NCI-H1694 (cell line): Measurements from ENCODE around the gene NCAM2.
A peak's percentile ranks its signal among the peaks of the same experiment; 100 is the strongest.
"Not testable (repeated sequence)": the region's sequence is repeated elsewhere in the genome, so short reads cannot be mapped to it uniquely, and the experiment has no call there.

Experiments used
- DNase-seq: peaks from one replicate; lab custom pipeline; 2025; lab: John Stamatoyannopoulos, UW

NCAM2 gene

GRCh38 chr21:21103692-21104091 lies 105.5 kb downstream of the NCAM2 start:
- no peak for DNase-seq

- no peak for DNase-seq
These were observed 111.5 kb downstream of the NCAM2 start for GRCh38 chr21:21109736-21110135.

- DNase-seq = no peak
These were observed 113.2 kb downstream of the NCAM2 start for GRCh38 chr21:21111309-21111920.

- no peak for DNase-seq
These were observed 116.3 kb downstream of the NCAM2 start for GRCh38 chr21:21114461-21114860.

GRCh38 chr21:21119091-21119490 lies 120.9 kb downstream of the NCAM2 start:
- DNase-seq = no peak

GRCh38 chr21:21122680-21123079 lies 124.5 kb downstream of the NCAM2 start:
- no peak for DNase-seq

- DNase-seq = no peak
These were observed 134.2 kb downstream of the NCAM2 start for GRCh38 chr21:21132390-21132789.

GRCh38 chr21:21137986-21138385 lies 139.8 kb downstream of the NCAM2 start:
- no peak for DNase-seq

GRCh38 chr21:21146587-21147373 lies 148.6 kb downstream of the NCAM2 start:
- no peak for DNase-seq

GRCh38 chr21:21147374-21147745 lies 149.2 kb downstream of the NCAM2 start:
- no peak for DNase-seq

- no peak for DNase-seq
These were observed 149.8 kb downstream of the NCAM2 start for GRCh38 chr21:21148009-21148408.

- no peak for DNase-seq
These were observed 150.3 kb downstream of the NCAM2 start for GRCh38 chr21:21148514-21148913.

GRCh38 chr21:21149445-21149844 lies 151.2 kb downstream of the NCAM2 start:
- DNase-seq = not testable (repeated sequence)

- DNase-seq = no peak
These were observed 153.0 kb downstream of the NCAM2 start for GRCh38 chr21:21151231-21151630.

- no peak for DNase-seq
These were observed 158.2 kb downstream of the NCAM2 start for GRCh38 chr21:21156397-21156796.

GRCh38 chr21:21156957-21157356 lies 158.7 kb downstream of the NCAM2 start:
- no peak for DNase-seq

- DNase-seq = no peak
These were observed 160.2 kb downstream of the NCAM2 start for GRCh38 chr21:21158376-21158918.

- no peak for DNase-seq
These were observed 161.2 kb downstream of the NCAM2 start for GRCh38 chr21:21159253-21159899.

- no peak for DNase-seq
These were observed 164.6 kb downstream of the NCAM2 start for GRCh38 chr21:21162786-21163185.

GRCh38 chr21:21163904-21164303 lies 165.7 kb downstream of the NCAM2 start:
- peak; percentile 63 for DNase-seq

GRCh38 chr21:21165063-21165645 lies 166.9 kb downstream of the NCAM2 start:
- DNase-seq = no peak

- DNase-seq = no peak
These were observed 176.5 kb downstream of the NCAM2 start for GRCh38 chr21:21174676-21175075.
